Neural cell (in vitro differentiated cells): ENCODE data around the gene FBXO24.

Source experiments
- EP300 ChIP-seq: fragments of 450-650 bp; conservative IDR thresholded peaks from 2 replicates; pipeline ENCODE4 v1.6.1; 2014; ENCODE audit warnings: antibody characterized with exemption, mild to moderate bottlenecking, moderate library complexity; ENCODE audit not compliant: poor library complexity, severe bottlenecking
- EZH2 ChIP-seq: fragments of 200-600, 300-800 bp; shearing (Covaris generic), sonication (generic); IDR thresholded peaks from 2 replicates; pipeline ENCODE4 v1.6.1; 2014; ENCODE audit warnings: antibody characterized with exemption, low read length, borderline replicate concordance, mild to moderate bottlenecking; ENCODE audit not compliant: insufficient read depth, poor library complexity, severe bottlenecking
- MXI1 ChIP-seq: fragments of 450-650 bp; conservative IDR thresholded peaks from 2 replicates; pipeline ENCODE4 v1.6.1; 2014; ENCODE audit warnings: antibody characterized with exemption, mild to moderate bottlenecking; ENCODE audit not compliant: poor library complexity, severe bottlenecking
- POLR2AphosphoS5 ChIP-seq: IDR thresholded peaks from 2 replicates; pipeline ENCODE4 v1.6.1; 2012
- RAD21 ChIP-seq: fragments of 450-650 bp; conservative IDR thresholded peaks from 2 replicates; pipeline ENCODE4 v1.6.1; 2014; ENCODE audit warnings: antibody characterized with exemption, mild to moderate bottlenecking, moderate library complexity
- SMC3 ChIP-seq: fragments of 450-650 bp; conservative IDR thresholded peaks from 2 replicates; pipeline ENCODE4 v1.6.1; 2014; ENCODE audit warnings: antibody characterized with exemption, mild to moderate bottlenecking, moderate library complexity; ENCODE audit not compliant: poor library complexity
- TF ChIP-seq, protein P1 (sequence below): fragments of 450-650 bp; IDR thresholded peaks from 2 replicates; pipeline ENCODE4 v1.5.1; 2014; ENCODE audit warnings: antibody characterized with exemption, mild to moderate bottlenecking, moderate library complexity; ENCODE audit not compliant: poor library complexity, severe bottlenecking
- TF ChIP-seq, protein P2 (sequence below): IDR thresholded peaks from 2 replicates; pipeline ENCODE4 v1.6.1; 2012; ENCODE audit warnings: borderline replicate concordance

DNA sequence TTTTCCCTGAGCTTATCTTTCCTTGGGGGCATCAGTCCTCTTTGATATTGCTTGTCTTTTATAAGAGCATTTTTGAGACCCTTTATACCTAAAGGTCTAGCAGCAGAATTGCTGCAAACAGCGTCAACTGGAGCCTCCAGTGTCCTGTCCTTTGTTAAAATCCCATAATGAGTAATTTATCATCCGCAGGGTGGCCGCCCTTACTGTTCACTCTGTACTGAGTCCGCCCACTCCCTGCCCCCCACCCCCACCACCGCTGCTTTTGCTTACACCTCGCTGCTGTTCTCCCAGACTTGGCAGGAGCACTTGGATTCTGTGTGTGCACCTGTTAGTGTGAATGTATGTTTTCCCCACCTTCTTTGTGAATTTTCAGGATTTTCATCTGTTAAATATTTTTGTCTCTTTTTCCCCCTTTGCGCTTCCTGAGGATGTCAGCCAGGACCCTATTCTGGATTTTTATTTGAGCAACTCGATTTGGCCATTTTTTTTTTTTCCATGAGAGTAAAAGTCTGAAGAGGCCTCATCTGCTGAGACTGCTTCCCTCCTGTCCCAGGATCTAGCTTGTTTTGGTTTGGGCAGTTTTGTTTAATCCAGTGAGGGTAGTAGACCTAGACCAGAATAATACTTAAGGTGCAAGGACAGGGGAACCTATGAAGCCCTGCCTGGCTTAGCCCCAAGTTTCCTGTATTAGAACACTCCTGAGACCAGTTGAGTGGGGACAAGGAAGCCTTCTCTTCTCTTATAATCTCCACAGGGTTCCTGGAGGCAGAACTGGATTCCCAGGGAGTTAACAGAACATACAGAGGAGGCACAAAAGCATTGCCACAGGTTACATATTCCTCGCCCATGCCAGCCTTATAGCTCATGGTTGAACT lies 39.0 kb upstream of the FBXO24 start:
- TF ChIP-seq, protein P1, sequence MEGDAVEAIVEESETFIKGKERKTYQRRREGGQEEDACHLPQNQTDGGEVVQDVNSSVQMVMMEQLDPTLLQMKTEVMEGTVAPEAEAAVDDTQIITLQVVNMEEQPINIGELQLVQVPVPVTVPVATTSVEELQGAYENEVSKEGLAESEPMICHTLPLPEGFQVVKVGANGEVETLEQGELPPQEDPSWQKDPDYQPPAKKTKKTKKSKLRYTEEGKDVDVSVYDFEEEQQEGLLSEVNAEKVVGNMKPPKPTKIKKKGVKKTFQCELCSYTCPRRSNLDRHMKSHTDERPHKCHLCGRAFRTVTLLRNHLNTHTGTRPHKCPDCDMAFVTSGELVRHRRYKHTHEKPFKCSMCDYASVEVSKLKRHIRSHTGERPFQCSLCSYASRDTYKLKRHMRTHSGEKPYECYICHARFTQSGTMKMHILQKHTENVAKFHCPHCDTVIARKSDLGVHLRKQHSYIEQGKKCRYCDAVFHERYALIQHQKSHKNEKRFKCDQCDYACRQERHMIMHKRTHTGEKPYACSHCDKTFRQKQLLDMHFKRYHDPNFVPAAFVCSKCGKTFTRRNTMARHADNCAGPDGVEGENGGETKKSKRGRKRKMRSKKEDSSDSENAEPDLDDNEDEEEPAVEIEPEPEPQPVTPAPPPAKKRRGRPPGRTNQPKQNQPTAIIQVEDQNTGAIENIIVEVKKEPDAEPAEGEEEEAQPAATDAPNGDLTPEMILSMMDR = no peak
- TF ChIP-seq RAD21 = no peak
- TF ChIP-seq EZH2 = no peak
- no peak for TF ChIP-seq MXI1
- TF ChIP-seq POLR2AphosphoS5 = no peak
- TF ChIP-seq EP300 = no peak
- TF ChIP-seq, protein P2, sequence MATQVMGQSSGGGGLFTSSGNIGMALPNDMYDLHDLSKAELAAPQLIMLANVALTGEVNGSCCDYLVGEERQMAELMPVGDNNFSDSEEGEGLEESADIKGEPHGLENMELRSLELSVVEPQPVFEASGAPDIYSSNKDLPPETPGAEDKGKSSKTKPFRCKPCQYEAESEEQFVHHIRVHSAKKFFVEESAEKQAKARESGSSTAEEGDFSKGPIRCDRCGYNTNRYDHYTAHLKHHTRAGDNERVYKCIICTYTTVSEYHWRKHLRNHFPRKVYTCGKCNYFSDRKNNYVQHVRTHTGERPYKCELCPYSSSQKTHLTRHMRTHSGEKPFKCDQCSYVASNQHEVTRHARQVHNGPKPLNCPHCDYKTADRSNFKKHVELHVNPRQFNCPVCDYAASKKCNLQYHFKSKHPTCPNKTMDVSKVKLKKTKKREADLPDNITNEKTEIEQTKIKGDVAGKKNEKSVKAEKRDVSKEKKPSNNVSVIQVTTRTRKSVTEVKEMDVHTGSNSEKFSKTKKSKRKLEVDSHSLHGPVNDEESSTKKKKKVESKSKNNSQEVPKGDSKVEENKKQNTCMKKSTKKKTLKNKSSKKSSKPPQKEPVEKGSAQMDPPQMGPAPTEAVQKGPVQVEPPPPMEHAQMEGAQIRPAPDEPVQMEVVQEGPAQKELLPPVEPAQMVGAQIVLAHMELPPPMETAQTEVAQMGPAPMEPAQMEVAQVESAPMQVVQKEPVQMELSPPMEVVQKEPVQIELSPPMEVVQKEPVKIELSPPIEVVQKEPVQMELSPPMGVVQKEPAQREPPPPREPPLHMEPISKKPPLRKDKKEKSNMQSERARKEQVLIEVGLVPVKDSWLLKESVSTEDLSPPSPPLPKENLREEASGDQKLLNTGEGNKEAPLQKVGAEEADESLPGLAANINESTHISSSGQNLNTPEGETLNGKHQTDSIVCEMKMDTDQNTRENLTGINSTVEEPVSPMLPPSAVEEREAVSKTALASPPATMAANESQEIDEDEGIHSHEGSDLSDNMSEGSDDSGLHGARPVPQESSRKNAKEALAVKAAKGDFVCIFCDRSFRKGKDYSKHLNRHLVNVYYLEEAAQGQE = no peak
- TF ChIP-seq SMC3 = no peak
